OCI-LY3 (cell line): Measurements from ENCODE around the gene NR3C2.

Experiments
- H2AFZ ChIP-seq: fragments of 200-600, 300-600 bp; shearing (Covaris generic); 2 replicates; pipeline ENCODE4 v1.6.0; 2014; ENCODE audit warnings: antibody characterized with exemption, low read depth, low read length
- H3K27ac ChIP-seq: fragments of 200-600, 300-600 bp; sonication (generic); 2 replicates; pipeline ENCODE4 v1.5.1; 2014; ENCODE audit warnings: mild to moderate bottlenecking, low read length, moderate library complexity, mixed read lengths
- H3K27me3 ChIP-seq: fragments of 200-600, 300-600 bp; sonication (generic); 2 replicates; pipeline ENCODE4 v1.6.1; 2014; ENCODE audit warnings: low read depth, low read length, mixed read lengths
- H3K36me3 ChIP-seq: fragments of 200-600, 300-600 bp; sonication (generic); replicated peaks from 2 replicates; pipeline ENCODE3; 2014; ENCODE audit warnings: low read depth, low read length, mixed read lengths
- H3K4me1 ChIP-seq: fragments of 300-600, 200-600 bp; sonication (generic); 2 replicates; pipeline ENCODE4 v1.6.1; 2014; ENCODE audit warnings: low read length, mixed read lengths
- H3K4me2 ChIP-seq: fragments of 200-600, 300-600 bp; sonication (generic); 2 replicates; pipeline ENCODE4 v1.6.1; 2014; ENCODE audit warnings: low read length, mixed read lengths
- H3K4me3 ChIP-seq: fragments of 300-600, 200-600 bp; sonication (generic); 2 replicates; pipeline ENCODE4 v1.5.1; 2014; ENCODE audit warnings: antibody characterized with exemption, mild to moderate bottlenecking, low read length, moderate library complexity
- H3K79me2 ChIP-seq: fragments of 300-600, 200-600 bp; shearing (Covaris generic); 2 replicates; pipeline ENCODE4 v1.6.1; 2014; ENCODE audit warnings: mild to moderate bottlenecking, low read length, mixed read lengths
- H3K9ac ChIP-seq: fragments of 300-600, 200-600 bp; shearing (Covaris generic); 2 replicates; pipeline ENCODE4 v1.6.0; 2014; ENCODE audit warnings: mild to moderate bottlenecking, low read length, moderate library complexity
- H3K9me3 ChIP-seq: fragments of 200-600, 300-600 bp; shearing (Covaris generic); 2 replicates; pipeline ENCODE4 v1.6.1; 2014; ENCODE audit warnings: low read length, mixed read lengths; ENCODE audit not compliant: insufficient read depth
- H4K20me1 ChIP-seq: fragments of 200-600, 300-600 bp; sonication (generic); 2 replicates; pipeline ENCODE4 v1.6.1; 2016; ENCODE audit warnings: low read length, mixed read lengths; ENCODE audit not compliant: insufficient read depth
- EZH2phosphoT487 ChIP-seq: fragments of 200-600 bp; shearing (Covaris generic); IDR thresholded peaks from 2 replicates; pipeline ENCODE4 v1.6.1; 2018; ENCODE audit warnings: antibody characterized with exemption, mixed run types, low read depth
- TF ChIP-seq, protein P1 (sequence below): fragments of 200-600, 300-600 bp; sonication (generic); IDR thresholded peaks from 2 replicates; pipeline ENCODE4 v1.5.1; 2014; ENCODE audit warnings: antibody characterized with exemption, low read length, low read depth

Gene NR3C2

DNA sequence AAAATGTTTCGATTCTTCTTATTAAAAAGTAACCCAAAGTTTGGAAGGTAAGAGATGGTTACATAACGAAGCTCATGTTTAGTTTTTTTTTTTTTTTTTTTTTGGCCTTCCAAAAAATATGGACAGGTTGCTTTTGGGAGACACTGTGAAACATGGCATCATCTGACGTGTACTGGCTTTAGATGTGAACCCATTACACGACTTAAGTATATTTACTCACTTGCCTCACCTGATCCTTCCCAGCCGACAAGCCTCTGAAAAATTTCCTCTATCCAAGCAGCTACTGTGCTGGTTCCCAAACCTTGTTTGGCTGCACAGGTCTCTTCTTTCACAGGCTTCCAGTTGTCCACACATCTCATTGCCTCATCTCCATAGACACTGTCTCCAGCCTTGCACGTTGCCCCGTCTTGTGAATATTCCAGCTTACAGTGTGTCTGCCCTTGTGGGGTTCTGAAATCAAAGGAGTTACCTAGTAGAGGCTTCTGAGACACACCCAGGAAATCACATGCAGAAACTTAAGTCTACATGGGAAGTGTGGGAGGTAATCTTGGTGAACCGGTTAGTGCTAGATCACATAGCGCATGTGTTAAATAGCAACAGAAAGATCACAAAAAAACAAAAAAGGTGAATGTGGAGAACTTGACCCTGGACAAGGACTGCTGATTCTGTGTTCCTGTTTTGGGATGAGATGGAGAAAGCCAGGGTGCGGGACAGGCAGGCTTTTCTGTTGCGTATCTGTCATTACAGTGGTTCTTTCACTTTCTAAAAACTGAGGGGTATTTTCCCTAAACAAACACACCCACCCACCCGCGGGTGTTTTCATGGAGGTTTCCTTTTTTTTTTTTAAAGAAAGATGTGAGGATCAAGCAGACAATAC lies 381.7 kb downstream of the NR3C2 start:
- H3K4me1 ChIP-seq = peaks cover 57% of the 10 kb centered on the region
- no peaks in the 10 kb centered on the region for H3K36me3 ChIP-seq
- H3K4me3 ChIP-seq = peak overlapping the region; percentile 10
- peaks cover 11% of the 10 kb centered on the region; the same call in 1 of the 2 replicates for H4K20me1 ChIP-seq
- H2AFZ ChIP-seq = no peak overlapping the region
- no peaks in the 10 kb centered on the region for H3K79me2 ChIP-seq
- TF ChIP-seq EZH2phosphoT487 = no peak
- TF ChIP-seq, protein P1, sequence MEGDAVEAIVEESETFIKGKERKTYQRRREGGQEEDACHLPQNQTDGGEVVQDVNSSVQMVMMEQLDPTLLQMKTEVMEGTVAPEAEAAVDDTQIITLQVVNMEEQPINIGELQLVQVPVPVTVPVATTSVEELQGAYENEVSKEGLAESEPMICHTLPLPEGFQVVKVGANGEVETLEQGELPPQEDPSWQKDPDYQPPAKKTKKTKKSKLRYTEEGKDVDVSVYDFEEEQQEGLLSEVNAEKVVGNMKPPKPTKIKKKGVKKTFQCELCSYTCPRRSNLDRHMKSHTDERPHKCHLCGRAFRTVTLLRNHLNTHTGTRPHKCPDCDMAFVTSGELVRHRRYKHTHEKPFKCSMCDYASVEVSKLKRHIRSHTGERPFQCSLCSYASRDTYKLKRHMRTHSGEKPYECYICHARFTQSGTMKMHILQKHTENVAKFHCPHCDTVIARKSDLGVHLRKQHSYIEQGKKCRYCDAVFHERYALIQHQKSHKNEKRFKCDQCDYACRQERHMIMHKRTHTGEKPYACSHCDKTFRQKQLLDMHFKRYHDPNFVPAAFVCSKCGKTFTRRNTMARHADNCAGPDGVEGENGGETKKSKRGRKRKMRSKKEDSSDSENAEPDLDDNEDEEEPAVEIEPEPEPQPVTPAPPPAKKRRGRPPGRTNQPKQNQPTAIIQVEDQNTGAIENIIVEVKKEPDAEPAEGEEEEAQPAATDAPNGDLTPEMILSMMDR = no peak
- no peaks in the 10 kb centered on the region for H3K27me3 ChIP-seq
- H3K27ac ChIP-seq = no peak overlapping the region
- H3K9ac ChIP-seq = no peak overlapping the region
- no peaks in the 10 kb centered on the region for H3K9me3 ChIP-seq
- peak overlapping the region; percentile 72 for H3K4me2 ChIP-seq

DNA sequence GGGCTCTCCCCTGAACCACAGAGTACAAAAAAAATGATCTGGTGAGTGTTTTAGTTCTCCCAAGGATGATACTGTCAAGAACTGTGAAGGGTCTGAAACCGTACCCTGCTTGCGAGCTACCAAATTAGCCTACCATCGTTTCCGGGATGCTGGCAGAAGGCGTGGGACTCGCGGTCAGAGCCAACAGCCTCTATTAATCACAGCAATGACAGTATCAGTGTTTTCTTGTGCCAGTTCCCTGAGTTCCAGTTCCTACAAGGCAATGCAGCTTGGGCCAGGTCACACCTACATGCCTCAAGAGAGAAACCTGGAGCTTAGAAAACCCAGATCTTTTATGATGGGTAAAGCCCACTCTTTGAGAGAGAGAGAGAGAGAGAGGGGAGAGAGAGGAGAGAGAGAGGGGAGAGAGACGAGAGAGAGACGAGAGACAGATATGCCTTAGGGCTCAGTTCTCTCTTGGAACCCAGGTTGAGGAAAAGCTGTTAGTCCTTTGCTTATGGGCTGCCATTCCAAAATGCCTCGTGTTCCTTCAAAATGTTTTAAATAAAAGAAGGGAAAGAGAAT lies 382.5 kb downstream of the NR3C2 start:
- peak overlapping the region; percentile 72 for H3K4me2 ChIP-seq
- H3K4me1 ChIP-seq = peaks cover 61% of the 10 kb centered on the region

DNA sequence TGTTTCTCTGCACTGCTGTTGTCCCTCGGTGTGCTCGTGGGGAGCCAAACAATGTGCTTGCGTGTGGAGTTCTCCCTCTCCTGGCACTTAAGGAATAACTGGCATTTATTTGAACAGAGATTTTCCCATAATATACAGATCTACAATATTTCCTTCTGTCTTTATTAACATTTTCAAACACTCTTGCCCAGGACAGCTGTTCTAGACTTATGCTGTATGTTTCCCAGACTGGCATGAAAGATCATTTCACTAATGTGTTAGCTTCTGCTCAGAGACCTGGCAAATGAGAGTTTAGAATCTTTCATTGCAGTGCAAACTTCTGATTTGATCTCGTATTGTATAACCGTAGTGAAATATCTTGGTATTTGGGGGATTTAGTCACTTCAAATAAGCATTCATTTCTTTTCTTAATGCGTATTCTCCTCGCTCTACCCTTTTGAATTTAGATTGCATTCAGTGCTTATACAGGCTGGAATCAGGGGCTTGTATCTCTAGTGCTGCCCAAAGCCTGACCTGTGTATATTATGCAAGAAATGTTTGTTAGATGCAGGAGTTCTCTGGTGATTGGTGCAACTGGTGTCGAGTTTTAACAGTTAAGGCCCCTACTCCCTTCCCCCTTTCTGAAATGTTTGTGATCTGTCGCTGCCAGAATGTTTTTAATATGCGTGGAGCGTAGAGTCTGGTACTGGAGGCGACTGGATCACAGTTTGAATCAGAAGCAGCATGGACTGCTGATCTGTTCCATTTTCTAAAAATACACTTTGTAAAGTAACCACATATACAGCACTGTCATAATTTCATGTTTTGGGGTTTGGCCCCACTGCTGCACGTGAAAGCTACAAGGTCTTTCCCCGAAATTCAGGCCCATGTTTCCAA lies 384.0 kb downstream of the NR3C2 start:
- Histone ChIP-seq H3K9ac (no peak overlapping the region), H2AFZ (no peak overlapping the region), H3K4me3 (peak overlapping the region; percentile 50), H3K27me3 (no peaks in the 10 kb centered on the region), H3K79me2 (no peaks in the 10 kb centered on the region), H3K36me3 (no peaks in the 10 kb centered on the region), H3K9me3 (no peaks in the 10 kb centered on the region), H3K27ac (peak overlapping the region; percentile 1; the same call in 1 of the 2 replicates), H3K4me2 (peak overlapping the region; percentile 72), H4K20me1 (peaks cover 11% of the 10 kb centered on the region; the same call in 1 of the 2 replicates), H3K4me1 (peaks cover 76% of the 10 kb centered on the region)
- no peak for TF ChIP-seq EZH2phosphoT487
- TF ChIP-seq, protein P1 = no peak

More for the DNA sequence above, 382.5 kb downstream of the NR3C2 start:
- H3K9ac ChIP-seq = peak overlapping the region; percentile 2; the same call in 1 of the 2 replicates
- no peaks in the 10 kb centered on the region for H3K79me2 ChIP-seq
- H3K36me3 ChIP-seq = no peaks in the 10 kb centered on the region
- no peaks in the 10 kb centered on the region for H3K27me3 ChIP-seq
- no peak for TF ChIP-seq EZH2phosphoT487
- TF ChIP-seq, protein P1 = no peak
- H2AFZ ChIP-seq = no peak overlapping the region
- H3K27ac ChIP-seq = no peak overlapping the region; the same call in 1 of the 2 replicates
- H4K20me1 ChIP-seq = peaks cover 11% of the 10 kb centered on the region; the same call in 1 of the 2 replicates
- H3K9me3 ChIP-seq = no peaks in the 10 kb centered on the region
- H3K4me3 ChIP-seq = peak overlapping the region; percentile 50
